SK-N-SH treated with all-trans-retinoic acid at 6 μM for 48 hours (cell line): ENCODE measurements around the gene OGFOD3.

Experiments used
- ATAC-seq: fragments of 200-7000 bp; cut with Tn5 transposase; 3 replicates; pipeline ENCODE4 v1.9.1; 2020; ENCODE audit warnings: mild to moderate bottlenecking, moderate library complexity
- ESRRG ChIP-seq: fragments of 250-450 bp; sonication (Bioruptor Pico); IDR thresholded peaks from 2 replicates; pipeline ENCODE4 v1.6.1; 2021; ENCODE audit warnings: mild to moderate bottlenecking
- GLIS3 ChIP-seq: fragments of 250-450 bp; sonication (Bioruptor Pico); IDR thresholded peaks from 2 replicates; pipeline ENCODE4 v1.5.0; 2020; ENCODE audit warnings: mild to moderate bottlenecking, moderate library complexity
- ISL1 ChIP-seq: fragments of 250-450 bp; sonication (Bioruptor Pico); IDR thresholded peaks from 2 replicates; pipeline ENCODE4 v2.1.2; 2022; ENCODE audit warnings: mild to moderate bottlenecking, moderate library complexity
- OSR1 ChIP-seq: fragments of 250-450 bp; sonication (Bioruptor Pico); IDR thresholded peaks from 2 replicates; pipeline ENCODE4 v1.8.0; 2022; ENCODE audit warnings: moderate library complexity, mild to moderate bottlenecking, inconsistent platforms
- RARB ChIP-seq: fragments of 250-450 bp; sonication (Bioruptor Pico); IDR thresholded peaks from 2 replicates; pipeline ENCODE4 v1.8.0; 2021; ENCODE audit warnings: mild to moderate bottlenecking, moderate library complexity
- TOX ChIP-seq: fragments of 250-450 bp; sonication (Bioruptor Pico); IDR thresholded peaks from 2 replicates; pipeline ENCODE4 v1.8.0; 2021; ENCODE audit warnings: mild to moderate bottlenecking, moderate library complexity, borderline replicate concordance
- ZC3H10 ChIP-seq: fragments of 250-450 bp; sonication (Bioruptor Pico); IDR thresholded peaks from 2 replicates; pipeline ENCODE4 v1.5.1; 2021; ENCODE audit warnings: mild to moderate bottlenecking, moderate library complexity
- ZFP3 ChIP-seq: fragments of 250-450 bp; sonication (Bioruptor Pico); IDR thresholded peaks from 2 replicates; pipeline ENCODE4 v1.5.0; 2020; ENCODE audit warnings: mild to moderate bottlenecking, moderate library complexity
- ZFP30 ChIP-seq: fragments of 450-650 bp; formaldehyde crosslinking; IDR thresholded peaks from 2 replicates; pipeline ENCODE4 v1.5.0; 2022; ENCODE audit warnings: mild to moderate bottlenecking, moderate library complexity
- ZNF565 ChIP-seq: fragments of 450-650 bp; formaldehyde crosslinking; conservative IDR thresholded peaks from 2 replicates; pipeline ENCODE4 v1.5.0; 2020; ENCODE audit warnings: low read depth, mild to moderate bottlenecking, moderate library complexity
- ZNF70 ChIP-seq: fragments of 450-650 bp; formaldehyde crosslinking; IDR thresholded peaks from 2 replicates; pipeline ENCODE4 v1.5.0; 2020; ENCODE audit warnings: mild to moderate bottlenecking, moderate library complexity
- ZNF8 ChIP-seq: fragments of 450-650 bp; formaldehyde crosslinking; IDR thresholded peaks from 2 replicates; pipeline ENCODE4 v1.5.0; 2020; ENCODE audit warnings: mild to moderate bottlenecking, moderate library complexity
- TF ChIP-seq, protein P1 (sequence below): fragments of 250-450 bp; sonication (Bioruptor Pico); IDR thresholded peaks from 2 replicates; pipeline ENCODE4 v1.5.0; 2020; ENCODE audit warnings: mild to moderate bottlenecking, moderate library complexity
- TF ChIP-seq, protein P2 (sequence below): fragments of 250-450 bp; sonication (Bioruptor Pico); IDR thresholded peaks from 2 replicates; pipeline ENCODE4 v1.5.1; 2020; ENCODE audit warnings: low read depth, mild to moderate bottlenecking, moderate library complexity
- TF ChIP-seq, protein P3 (sequence below): fragments of 250-450 bp; sonication (Bioruptor Pico); IDR thresholded peaks from 2 replicates; pipeline ENCODE4 v1.8.0; 2021; ENCODE audit warnings: low read depth, mild to moderate bottlenecking, moderate library complexity, borderline replicate concordance
- TF ChIP-seq, protein P4 (sequence below): fragments of 250-450 bp; sonication (Bioruptor Pico); IDR thresholded peaks from 2 replicates; pipeline ENCODE4 v1.5.1; 2021; ENCODE audit warnings: mild to moderate bottlenecking, moderate library complexity

Gene OGFOD3

DNA sequence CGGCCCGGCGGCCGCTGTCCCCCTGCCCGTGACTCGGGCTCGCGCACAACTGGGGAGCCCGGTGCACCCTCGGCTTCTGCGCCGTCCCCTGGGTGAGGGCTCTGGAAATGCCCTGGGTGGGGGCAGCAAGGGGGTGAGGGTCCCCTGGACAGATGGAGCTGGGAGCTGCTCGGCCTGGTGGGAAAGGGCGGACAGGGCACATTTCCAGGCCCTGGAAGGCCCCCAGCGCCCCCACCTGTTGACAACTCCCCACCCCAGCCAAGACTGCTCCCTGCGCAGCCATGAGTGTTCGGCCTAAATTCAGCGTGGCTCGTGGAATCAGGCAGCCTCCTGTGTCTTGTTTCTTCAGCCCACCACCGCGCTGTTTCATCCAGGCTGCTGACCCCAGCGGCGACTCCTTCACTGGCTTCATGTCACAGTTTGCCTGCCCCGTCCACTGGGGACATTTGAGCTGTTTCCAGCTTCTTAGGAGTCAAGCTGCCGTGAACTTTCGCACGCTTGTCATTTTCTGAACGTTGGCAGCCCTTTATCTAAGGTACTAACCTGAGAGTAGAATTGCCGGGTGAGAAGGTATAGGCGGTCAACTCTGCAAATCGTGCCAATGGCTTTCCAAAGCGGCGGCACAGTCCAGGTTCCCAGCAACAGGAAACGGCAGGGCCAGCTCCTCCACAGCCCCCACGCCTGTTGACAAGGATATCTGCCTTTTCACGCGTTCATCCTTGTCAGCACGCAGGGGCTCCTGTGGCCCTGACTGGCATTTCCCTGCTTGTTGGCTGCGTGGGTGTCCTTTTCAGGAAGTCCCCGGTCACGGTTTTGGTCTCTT lies 45.9 kb downstream of the OGFOD3 start:
- no peak for ATAC-seq
- no peak for TF ChIP-seq RARB (CRISPR knock-in tag)
- TF ChIP-seq, protein P1, sequence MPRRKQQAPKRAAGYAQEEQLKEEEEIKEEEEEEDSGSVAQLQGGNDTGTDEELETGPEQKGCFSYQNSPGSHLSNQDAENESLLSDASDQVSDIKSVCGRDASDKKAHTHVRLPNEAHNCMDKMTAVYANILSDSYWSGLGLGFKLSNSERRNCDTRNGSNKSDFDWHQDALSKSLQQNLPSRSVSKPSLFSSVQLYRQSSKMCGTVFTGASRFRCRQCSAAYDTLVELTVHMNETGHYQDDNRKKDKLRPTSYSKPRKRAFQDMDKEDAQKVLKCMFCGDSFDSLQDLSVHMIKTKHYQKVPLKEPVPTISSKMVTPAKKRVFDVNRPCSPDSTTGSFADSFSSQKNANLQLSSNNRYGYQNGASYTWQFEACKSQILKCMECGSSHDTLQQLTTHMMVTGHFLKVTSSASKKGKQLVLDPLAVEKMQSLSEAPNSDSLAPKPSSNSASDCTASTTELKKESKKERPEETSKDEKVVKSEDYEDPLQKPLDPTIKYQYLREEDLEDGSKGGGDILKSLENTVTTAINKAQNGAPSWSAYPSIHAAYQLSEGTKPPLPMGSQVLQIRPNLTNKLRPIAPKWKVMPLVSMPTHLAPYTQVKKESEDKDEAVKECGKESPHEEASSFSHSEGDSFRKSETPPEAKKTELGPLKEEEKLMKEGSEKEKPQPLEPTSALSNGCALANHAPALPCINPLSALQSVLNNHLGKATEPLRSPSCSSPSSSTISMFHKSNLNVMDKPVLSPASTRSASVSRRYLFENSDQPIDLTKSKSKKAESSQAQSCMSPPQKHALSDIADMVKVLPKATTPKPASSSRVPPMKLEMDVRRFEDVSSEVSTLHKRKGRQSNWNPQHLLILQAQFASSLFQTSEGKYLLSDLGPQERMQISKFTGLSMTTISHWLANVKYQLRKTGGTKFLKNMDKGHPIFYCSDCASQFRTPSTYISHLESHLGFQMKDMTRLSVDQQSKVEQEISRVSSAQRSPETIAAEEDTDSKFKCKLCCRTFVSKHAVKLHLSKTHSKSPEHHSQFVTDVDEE (CRISPR knock-in tag): no peak

DNA sequence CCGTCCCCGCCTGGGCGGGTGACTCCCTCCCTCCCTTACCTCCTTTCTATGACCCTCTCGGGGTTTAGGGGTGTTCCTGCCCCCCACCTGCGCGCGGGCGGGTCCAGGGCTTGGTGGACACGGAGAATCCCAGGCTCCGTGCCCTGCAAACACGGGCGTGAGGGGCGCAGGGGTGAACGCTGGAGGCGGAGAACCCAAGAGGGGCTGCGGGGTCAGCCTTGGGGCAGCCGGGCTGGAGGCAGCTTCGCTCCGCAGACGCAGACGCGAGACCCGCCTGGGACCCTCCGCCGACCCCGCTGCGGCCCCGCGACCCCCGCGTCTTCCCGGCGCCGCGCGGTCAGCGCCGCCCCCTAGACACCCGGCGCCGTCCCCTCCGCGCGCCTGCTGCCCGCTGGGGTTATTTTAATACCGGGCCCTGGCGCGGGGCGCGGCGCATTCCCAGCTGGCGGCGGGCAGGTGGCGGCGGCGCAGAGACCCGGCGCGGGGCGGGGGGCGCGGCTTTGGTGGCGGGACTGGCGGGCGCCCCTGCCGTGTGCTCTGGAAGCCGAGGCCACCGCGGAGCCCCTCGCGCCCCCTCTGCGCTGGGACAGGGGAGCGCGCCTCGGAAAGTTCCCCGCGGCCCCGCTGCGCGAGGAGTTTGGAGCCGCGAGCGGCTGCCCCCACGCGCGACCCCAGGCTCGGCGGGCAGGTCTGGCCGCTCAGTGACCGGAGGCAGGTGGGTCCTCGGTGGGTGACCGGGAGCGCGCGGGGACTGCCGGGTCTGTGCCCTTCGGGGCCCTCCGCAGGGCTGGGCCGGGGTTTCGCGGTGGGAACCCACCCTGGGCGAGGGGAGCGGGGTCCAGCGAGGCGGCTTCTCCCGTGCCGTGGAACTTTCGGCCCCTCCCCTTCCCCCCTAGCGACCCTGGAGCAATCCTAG lies 46.8 kb downstream of the OGFOD3 start, which contains the start of gene UTS2R:
Gene UTS2R (plus strand): TSS at position 433 of the 916 bp plus-strand sequence. CDS start 2,560 bp downstream, outside the sequence.
- TF ChIP-seq ZNF70 (no peak), ZFP3 (CRISPR knock-in tag) (no peak), ISL1 (CRISPR knock-in tag) (no peak), ZNF8 (no peak), ESRRG (CRISPR knock-in tag) (no peak), OSR1 (CRISPR knock-in tag) (no peak)
- TF ChIP-seq, protein P2, sequence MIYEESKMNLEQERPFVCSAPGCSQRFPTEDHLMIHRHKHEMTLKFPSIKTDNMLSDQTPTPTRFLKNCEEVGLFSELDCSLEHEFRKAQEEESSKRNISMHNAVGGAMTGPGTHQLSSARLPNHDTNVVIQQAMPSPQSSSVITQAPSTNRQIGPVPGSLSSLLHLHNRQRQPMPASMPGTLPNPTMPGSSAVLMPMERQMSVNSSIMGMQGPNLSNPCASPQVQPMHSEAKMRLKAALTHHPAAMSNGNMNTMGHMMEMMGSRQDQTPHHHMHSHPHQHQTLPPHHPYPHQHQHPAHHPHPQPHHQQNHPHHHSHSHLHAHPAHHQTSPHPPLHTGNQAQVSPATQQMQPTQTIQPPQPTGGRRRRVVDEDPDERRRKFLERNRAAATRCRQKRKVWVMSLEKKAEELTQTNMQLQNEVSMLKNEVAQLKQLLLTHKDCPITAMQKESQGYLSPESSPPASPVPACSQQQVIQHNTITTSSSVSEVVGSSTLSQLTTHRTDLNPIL (CRISPR knock-in tag): no peak
- TF ChIP-seq, protein P1 (CRISPR knock-in tag): no peak
- TF ChIP-seq, protein P3, sequence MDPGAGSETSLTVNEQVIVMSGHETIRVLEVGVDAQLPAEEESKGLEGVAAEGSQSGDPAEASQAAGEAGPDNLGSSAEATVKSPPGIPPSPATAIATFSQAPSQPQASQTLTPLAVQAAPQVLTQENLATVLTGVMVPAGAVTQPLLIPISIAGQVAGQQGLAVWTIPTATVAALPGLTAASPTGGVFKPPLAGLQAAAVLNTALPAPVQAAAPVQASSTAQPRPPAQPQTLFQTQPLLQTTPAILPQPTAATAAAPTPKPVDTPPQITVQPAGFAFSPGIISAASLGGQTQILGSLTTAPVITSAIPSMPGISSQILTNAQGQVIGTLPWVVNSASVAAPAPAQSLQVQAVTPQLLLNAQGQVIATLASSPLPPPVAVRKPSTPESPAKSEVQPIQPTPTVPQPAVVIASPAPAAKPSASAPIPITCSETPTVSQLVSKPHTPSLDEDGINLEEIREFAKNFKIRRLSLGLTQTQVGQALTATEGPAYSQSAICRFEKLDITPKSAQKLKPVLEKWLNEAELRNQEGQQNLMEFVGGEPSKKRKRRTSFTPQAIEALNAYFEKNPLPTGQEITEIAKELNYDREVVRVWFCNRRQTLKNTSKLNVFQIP (CRISPR knock-in tag): no peak
- TF ChIP-seq, protein P4, sequence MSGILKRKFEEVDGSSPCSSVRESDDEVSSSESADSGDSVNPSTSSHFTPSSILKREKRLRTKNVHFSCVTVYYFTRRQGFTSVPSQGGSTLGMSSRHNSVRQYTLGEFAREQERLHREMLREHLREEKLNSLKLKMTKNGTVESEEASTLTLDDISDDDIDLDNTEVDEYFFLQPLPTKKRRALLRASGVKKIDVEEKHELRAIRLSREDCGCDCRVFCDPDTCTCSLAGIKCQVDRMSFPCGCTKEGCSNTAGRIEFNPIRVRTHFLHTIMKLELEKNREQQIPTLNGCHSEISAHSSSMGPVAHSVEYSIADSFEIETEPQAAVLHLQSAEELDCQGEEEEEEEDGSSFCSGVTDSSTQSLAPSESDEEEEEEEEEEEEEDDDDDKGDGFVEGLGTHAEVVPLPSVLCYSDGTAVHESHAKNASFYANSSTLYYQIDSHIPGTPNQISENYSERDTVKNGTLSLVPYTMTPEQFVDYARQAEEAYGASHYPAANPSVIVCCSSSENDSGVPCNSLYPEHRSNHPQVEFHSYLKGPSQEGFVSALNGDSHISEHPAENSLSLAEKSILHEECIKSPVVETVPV (CRISPR knock-in tag): no peak

DNA sequence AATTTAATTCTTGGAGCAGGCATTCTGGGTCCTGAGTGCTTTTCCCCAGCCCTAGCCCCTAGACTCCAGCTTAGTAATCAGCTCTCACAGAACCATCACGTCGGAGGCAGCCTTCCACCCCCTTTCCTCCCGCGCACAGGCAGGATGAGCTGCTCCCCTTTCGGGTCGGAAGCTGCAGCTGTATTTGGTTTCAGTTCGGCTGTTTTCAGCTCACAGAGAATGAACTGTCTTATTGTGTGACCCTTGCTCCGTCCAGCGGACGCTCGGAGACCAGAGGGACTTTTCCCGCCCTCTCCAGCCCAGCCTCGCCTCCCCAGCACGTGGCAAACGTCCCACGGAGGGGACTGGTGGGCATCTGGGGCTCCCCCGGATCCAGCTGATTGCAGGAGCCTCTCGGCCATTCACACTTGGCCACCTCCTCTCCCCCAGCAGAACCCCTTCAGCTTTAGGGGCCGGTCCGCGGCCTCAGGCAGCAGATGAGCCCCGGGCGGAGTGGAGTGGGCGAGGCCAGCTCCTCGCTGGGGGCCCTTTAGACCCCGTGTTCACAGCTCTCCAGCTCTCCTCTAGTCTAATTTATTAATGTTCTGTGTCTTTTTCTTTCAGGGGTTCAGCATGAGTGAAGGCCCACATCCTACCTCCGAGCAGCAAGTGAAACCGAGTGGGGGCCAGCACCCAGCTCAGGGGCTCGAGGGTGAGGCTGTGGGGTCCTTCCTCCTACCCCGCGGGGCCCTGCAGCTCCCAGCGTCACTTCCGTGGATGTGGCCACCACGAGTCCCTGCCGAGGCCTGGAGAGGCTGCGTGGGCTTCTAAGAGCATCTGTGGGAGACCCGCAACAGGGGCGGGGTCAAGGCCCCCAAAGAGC lies 47.7 kb downstream of the OGFOD3 start:
- TF ChIP-seq TOX (no peak), GLIS3 (CRISPR knock-in tag) (no peak), ZC3H10 (CRISPR knock-in tag) (no peak), ZNF565 (CRISPR knock-in tag) (no peak), ZFP30 (CRISPR knock-in tag) (no peak), ZFP3 (CRISPR knock-in tag) (no peak)
- TF ChIP-seq, protein P2 (CRISPR knock-in tag): no peak
- ATAC-seq: peak; percentile 10; the same call in 2 of the 3 replicates

More for the DNA sequence above, 46.8 kb downstream of the OGFOD3 start, which contains the start of gene UTS2R:
- ATAC-seq: no peak
